ENCODE results near the gene C3orf80.

- TF ChIP-seq CTCF (IDR thresholded peaks at IDR 0.05; ENCODE audit: poor library complexity, severe bottlenecking) (no peak), EZH2 (IDR thresholded peaks at IDR 0.05; ENCODE audit: borderline replicate concordance, insufficient read depth, low read length, poor library complexity, severe bottlenecking) (no peak), SMC3 (conservative IDR thresholded peaks at IDR 0.05; ENCODE audit: poor library complexity) (no peak), POLR2AphosphoS5 (IDR thresholded peaks at IDR 0.05) (no peak), RAD21 (conservative IDR thresholded peaks at IDR 0.05) (no peak), REST (IDR thresholded peaks at IDR 0.05; ENCODE audit: borderline replicate concordance) (no peak)
Measured at GRCh38 chr3:160218136-160218535, 7.1 kb upstream of the C3orf80 start.

Data from neural cell (in vitro differentiated cells).